ENCODE data around the gene RNF115. TPM values are rescaled to one million over a fixed set of nuclear protein-coding genes. Genes with fewer than 3 reads are reported as not detected.

RNF115 gene
- total RNA-seq (2021) (8.8 and 11.0 TPM in 2 replicates), Bru-seq, nascent RNA (percentile 77 among the genes with signal in this experiment), BruChase-seq, experiment 1, labeled RNA remaining after a 2-hour chase (percentile 83 among the genes with signal in this experiment), BruChase-seq, experiment 2, labeled RNA remaining after a 6-hour chase (percentile 71 among the genes with signal in this experiment)
- long read RNA-seq, full-length matches to known transcripts: 15 of 27 reads
- long read RNA-seq, partial matches to known transcripts: 1 of 27 reads
- long read RNA-seq, other reads (novel, unspliced or antisense): 11 of 27 reads

DNA sequence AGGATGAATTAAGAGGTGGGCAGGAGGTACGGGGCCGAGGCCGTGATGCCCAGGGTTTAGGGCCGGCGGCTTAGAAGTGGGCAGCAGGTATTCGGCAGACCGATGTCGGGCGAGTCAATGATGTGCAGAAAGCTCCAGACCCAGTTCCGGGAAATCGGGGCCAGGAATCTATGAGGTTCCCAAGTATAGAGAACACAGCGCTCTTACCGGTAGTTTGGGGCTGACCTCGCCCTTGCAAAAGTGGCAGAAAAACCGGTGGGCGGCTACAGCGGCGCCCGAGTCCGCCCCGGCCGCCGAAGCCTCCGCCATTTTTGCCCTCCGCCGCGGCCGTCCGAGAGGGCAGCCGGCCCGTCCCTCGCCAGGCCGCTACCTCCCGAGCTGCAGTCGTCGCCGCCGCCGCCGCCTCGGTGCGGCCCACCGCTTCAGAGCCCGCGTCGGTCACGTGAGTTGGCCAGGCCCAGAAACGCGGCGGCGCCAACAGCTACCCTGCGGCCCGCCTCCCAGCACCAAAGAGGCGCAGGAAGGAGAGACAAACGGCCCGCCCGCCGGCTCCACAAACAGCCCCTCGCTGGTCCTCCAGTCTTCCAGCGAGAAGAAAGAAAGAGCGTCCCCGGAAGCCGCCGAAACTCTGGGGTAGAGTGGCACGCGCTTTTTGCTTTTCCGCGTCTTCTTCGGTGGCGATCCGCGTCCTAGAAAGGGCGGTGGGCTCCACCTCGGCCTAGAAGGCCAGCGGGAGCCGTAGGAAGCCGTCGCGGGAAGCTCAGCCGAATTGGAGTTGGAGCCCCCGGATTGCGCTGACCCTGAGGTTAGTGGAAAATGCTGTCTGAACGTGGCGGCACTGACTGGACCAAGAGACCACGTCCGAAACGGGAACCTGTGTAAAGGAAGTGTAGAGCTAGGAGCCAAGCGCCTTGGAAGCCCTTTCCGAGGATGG lies at the start of gene RNF115, which contains the start of gene POLR3C:
Gene RNF115 (minus strand): TSS at position 531 of the 934 bp plus-strand sequence. CDS start 222 bp downstream, at position 309.
Gene POLR3C (plus strand): TSS at position 636 of the 934 bp plus-strand sequence. CDS start 1,577 bp downstream, outside the sequence.
- Histone ChIP-seq H4K20me1 (ENCODE audit: insufficient read depth) (no peaks in the 10 kb centered on the region), H3K27me3 (ENCODE audit: insufficient read depth, low read depth) (no peaks in the 10 kb centered on the region), H3K9me3 (ENCODE audit: insufficient read depth, low read depth) (no peaks in the 10 kb centered on the region), H3K79me2 (ENCODE audit: low read depth) (peaks cover 29% of the 10 kb centered on the region), H2AFZ (peak within 1 kb of the TSS; percentile 84), H3K4me2 (peak within 1 kb of the TSS; percentile 91), H3K4me1 (replicated peaks; ENCODE audit: insufficient read depth) (peaks cover 16% of the 10 kb centered on the region), H3K36me3 (ENCODE audit: low read depth) (peaks cover 24% of the 10 kb centered on the region), H3K9me2 (ENCODE audit: insufficient read depth) (no peaks in the 10 kb centered on the region), H3K4me3 (peak within 1 kb of the TSS; percentile 85), H3K27ac (peak within 1 kb of the TSS; percentile 81), H3F3A (ENCODE audit: insufficient read depth, low read depth) (no peaks in the 10 kb centered on the region; the same call in 1 of the 2 replicates)
- POLR2A ChIA-PET (ENCODE audit: unreplicated experiment): interaction anchor here (0.6 to 1.1 kb wide), 6 partner anchors 20 to 84 kb away, joined by 3 to 16 read pairs (median 4); partner anchors contain the start of gene NUDT17
- BruUV-seq (replicated peaks): TSS peak; percentile 16
- no peak for TF ChIP-seq EZH2 (IDR thresholded peaks at IDR 0.05; ENCODE audit: low read depth)
- TF ChIP-seq, protein P1, sequence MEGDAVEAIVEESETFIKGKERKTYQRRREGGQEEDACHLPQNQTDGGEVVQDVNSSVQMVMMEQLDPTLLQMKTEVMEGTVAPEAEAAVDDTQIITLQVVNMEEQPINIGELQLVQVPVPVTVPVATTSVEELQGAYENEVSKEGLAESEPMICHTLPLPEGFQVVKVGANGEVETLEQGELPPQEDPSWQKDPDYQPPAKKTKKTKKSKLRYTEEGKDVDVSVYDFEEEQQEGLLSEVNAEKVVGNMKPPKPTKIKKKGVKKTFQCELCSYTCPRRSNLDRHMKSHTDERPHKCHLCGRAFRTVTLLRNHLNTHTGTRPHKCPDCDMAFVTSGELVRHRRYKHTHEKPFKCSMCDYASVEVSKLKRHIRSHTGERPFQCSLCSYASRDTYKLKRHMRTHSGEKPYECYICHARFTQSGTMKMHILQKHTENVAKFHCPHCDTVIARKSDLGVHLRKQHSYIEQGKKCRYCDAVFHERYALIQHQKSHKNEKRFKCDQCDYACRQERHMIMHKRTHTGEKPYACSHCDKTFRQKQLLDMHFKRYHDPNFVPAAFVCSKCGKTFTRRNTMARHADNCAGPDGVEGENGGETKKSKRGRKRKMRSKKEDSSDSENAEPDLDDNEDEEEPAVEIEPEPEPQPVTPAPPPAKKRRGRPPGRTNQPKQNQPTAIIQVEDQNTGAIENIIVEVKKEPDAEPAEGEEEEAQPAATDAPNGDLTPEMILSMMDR (conservative IDR thresholded peaks at IDR 0.05): no peak
- peak; percentile 69 to 86 for DNase-seq
- intact Hi-C loops (cut with micrococcal nuclease; ENCODE audit: unreplicated experiment): loop anchor here (2.0 to 5.0 kb wide), 2 partner anchors 41 to 102 kb away; no protein-coding TSS in a partner anchor
- CTCF ChIA-PET: no interaction called here

DNA sequence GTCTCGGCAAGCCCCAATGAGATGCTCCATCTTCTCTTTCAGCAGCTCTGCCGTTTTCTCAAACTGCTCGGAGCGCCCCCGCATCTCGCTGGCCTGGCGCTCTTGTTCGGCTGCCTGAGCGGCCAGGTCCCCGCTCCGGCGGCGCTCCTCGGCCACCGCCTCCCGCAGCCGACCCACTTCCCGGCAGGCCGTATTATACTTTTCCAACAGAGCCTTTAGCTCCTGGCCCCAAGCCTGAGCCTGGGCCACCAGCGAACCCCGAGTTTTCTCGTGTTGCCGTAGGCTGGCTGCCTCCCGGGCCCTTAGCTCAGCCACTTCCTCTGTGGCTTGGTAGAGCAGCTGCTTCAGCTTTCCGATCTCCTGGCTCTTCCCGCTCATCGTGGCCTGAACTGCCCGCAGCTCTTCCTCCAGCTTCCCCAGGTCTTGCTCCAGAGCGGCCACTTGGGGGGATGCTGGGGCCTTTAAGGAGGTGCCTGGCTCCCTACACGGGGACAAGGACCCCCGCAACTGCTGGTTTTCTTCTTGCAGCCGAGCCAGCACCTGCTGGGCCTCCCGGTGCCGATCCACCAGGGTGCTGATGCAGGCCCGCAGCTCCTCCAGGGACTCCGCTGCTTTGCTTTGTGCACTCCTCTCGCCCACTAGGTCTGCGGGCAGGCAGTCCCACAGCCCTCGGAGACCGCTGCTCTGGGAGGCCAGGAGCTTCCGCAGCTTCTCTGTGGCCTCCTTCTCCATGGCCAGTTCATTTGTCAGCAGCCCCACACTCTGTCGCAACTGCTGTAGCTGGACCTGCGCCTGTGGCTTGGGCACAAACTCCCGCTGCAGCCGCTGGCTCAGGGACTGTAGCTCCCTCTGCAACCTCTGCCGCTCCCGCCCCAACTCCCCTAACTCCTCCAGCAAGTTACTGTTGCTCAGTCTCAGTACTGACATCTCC lies 48.4 kb upstream of the RNF115 start:
- TF ChIP-seq EZH2 (IDR thresholded peaks at IDR 0.05; ENCODE audit: low read depth): no peak
- TF ChIP-seq, protein P1 (conservative IDR thresholded peaks at IDR 0.05): no peak
- ChIA-PET CTCF (no interaction called here), POLR2A (ENCODE audit: unreplicated experiment) (no interaction called here)
- no peak for DNase-seq
- Histone ChIP-seq H3K27ac (no peak overlapping the region), H4K20me1 (ENCODE audit: insufficient read depth) (no peaks in the 10 kb centered on the region), H3K4me2 (no peak overlapping the region), H2AFZ (no peak overlapping the region), H3K36me3 (ENCODE audit: low read depth) (no peaks in the 10 kb centered on the region), H3K4me1 (replicated peaks; ENCODE audit: insufficient read depth) (peaks cover 11% of the 10 kb centered on the region), H3K79me2 (ENCODE audit: low read depth) (no peaks in the 10 kb centered on the region), H3K4me3 (no peak overlapping the region), H3K9me3 (ENCODE audit: insufficient read depth, low read depth) (no peaks in the 10 kb centered on the region), H3K9me2 (ENCODE audit: insufficient read depth) (0 out of 2 replicates have a peak, but pooled peaks cover under 1% of the 10 kb centered on the region), H3F3A (ENCODE audit: insufficient read depth, low read depth) (peaks cover 1% of the 10 kb centered on the region; the same call in 1 of the 2 replicates), H3K27me3 (ENCODE audit: insufficient read depth, low read depth) (no peaks in the 10 kb centered on the region; the same call in 1 of the 2 replicates)
- BruUV-seq (replicated peaks): no TSS peak
- intact Hi-C loops (cut with micrococcal nuclease; ENCODE audit: unreplicated experiment): no loop called here
